ENCODE data around the gene PLK2.
A peak's percentile ranks its signal among the peaks of the same experiment; 100 is the strongest.

Gene PLK2

GRCh38 chr5:58450811-58451629 lies 8.9 kb downstream of the PLK2 start:
- no peak for DNase-seq (ENCODE audit: low read depth, low spot score)

GRCh38 chr5:58450018-58450417 lies 9.9 kb downstream of the PLK2 start:
- no peak for DNase-seq (ENCODE audit: low read depth, low spot score)

- no peak for DNase-seq (ENCODE audit: low read depth, low spot score)
Observed at GRCh38 chr5:58447226-58447625, 12.7 kb downstream of the PLK2 start.

GRCh38 chr5:58446024-58446423 lies 13.9 kb downstream of the PLK2 start:
- DNase-seq (ENCODE audit: low read depth, low spot score), result no peak

- no peak for DNase-seq (ENCODE audit: low read depth, low spot score)
Observed at GRCh38 chr5:58444805-58445204, 15.1 kb downstream of the PLK2 start.

GRCh38 chr5:58440901-58441460 lies 18.9 kb downstream of the PLK2 start:
- DNase-seq (ENCODE audit: low read depth, low spot score), result no peak

- DNase-seq (ENCODE audit: low read depth, low spot score), result no peak
Observed at GRCh38 chr5:58439094-58439644, 20.7 kb downstream of the PLK2 start.

- DNase-seq (ENCODE audit: low read depth, low spot score), result no peak
Observed at GRCh38 chr5:58437661-58438060, 22.2 kb downstream of the PLK2 start.

GRCh38 chr5:58431832-58432231 lies 28.1 kb downstream of the PLK2 start:
- no peak for DNase-seq (ENCODE audit: low read depth, low spot score)

- DNase-seq (ENCODE audit: low read depth, low spot score), result no peak
Observed at GRCh38 chr5:58412932-58413331, 47.0 kb downstream of the PLK2 start.

GRCh38 chr5:58412081-58412480 lies 47.8 kb downstream of the PLK2 start:
- DNase-seq (ENCODE audit: low read depth, low spot score), result no peak

- no peak for DNase-seq (ENCODE audit: low read depth, low spot score)
Observed at GRCh38 chr5:58411372-58411771, 48.5 kb downstream of the PLK2 start.

- no peak for DNase-seq (ENCODE audit: low read depth, low spot score)
Observed at GRCh38 chr5:58410441-58410840, 49.4 kb downstream of the PLK2 start.

GRCh38 chr5:58407042-58407719 lies 52.7 kb downstream of the PLK2 start:
- DNase-seq (ENCODE audit: low read depth, low spot score), result no peak

GRCh38 chr5:58406394-58406793 lies 53.5 kb downstream of the PLK2 start:
- peak; percentile 75 for DNase-seq (ENCODE audit: low read depth, low spot score)

- DNase-seq (ENCODE audit: low read depth, low spot score), result no peak
Observed at GRCh38 chr5:58405175-58405574, 54.7 kb downstream of the PLK2 start.

- no peak for DNase-seq (ENCODE audit: low read depth, low spot score)
Observed at GRCh38 chr5:58404734-58405133, 55.2 kb downstream of the PLK2 start.
